ENCODE measurements around the gene AARS2. TPM values are rescaled to one million over a fixed set of nuclear protein-coding genes. Genes with fewer than 3 reads are reported as not detected.

AARS2 gene
- total and polyA plus RNA-seq, 9 of the 15 experiments (the other 6 are each of a cell fraction or from before 2014, with no cell fraction given): 0.97 to 34.0 (median 18.3) TPM

DNA sequence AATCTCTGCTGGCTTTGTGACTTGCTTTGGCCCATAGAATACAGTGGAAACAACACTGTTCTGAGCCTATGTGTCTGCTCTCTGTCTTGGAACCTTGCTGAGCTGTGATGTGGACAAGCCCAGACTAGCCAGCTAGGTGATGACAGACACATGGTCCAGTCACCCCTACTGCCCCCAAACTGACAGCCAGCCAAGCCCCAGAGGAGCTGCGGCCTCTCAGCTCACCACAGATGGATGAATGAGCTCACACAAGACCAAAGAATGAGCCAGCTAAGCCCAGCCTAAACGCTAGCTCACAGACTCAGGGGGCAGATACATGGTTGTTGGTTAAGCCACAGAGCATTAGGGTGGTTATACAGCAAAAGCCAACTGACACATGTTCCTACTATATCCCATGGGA lies 4.1 kb downstream of the AARS2 start:
- CTCF ChIA-PET (ENCODE audit: low intra/inter-chr PET ratio): no interaction called here
- peaks cover 74% of the 10 kb centered on the region for H3K36me3 ChIP-seq (ENCODE audit: control insufficient read depth, insufficient read depth, low read length)

More for the DNA sequence above, 4.1 kb downstream of the AARS2 start:
- no peak overlapping the region for H3K4me2 ChIP-seq (ENCODE audit: insufficient read depth, low read length)
- H2AFZ ChIP-seq (ENCODE audit: low read depth, low read length): no peak overlapping the region
- TF ChIP-seq ELF2 (CRISPR knock-in tag; IDR thresholded peaks at IDR 0.05): no peak
- no peak for TF ChIP-seq ZNF778 (CRISPR knock-in tag; IDR thresholded peaks at IDR 0.05)
- TF ChIP-seq POLR2AphosphoS5 (IDR thresholded peaks at IDR 0.05; ENCODE audit: control insufficient read depth, insufficient read depth, low read depth, low read length): 0 out of 2 replicates have a peak, but pooled peaks have one; percentile 4
- TF ChIP-seq, protein P1, sequence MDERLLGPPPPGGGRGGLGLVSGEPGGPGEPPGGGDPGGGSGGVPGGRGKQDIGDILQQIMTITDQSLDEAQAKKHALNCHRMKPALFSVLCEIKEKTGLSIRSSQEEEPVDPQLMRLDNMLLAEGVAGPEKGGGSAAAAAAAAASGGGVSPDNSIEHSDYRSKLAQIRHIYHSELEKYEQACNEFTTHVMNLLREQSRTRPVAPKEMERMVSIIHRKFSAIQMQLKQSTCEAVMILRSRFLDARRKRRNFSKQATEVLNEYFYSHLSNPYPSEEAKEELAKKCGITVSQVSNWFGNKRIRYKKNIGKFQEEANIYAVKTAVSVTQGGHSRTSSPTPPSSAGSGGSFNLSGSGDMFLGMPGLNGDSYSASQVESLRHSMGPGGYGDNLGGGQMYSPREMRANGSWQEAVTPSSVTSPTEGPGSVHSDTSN (CRISPR knock-in tag; IDR thresholded peaks at IDR 0.05; ENCODE audit: low read depth): no peak
- TF ChIP-seq, protein P1 (tag; conservative IDR thresholded peaks at IDR 0.05; ENCODE audit: low read depth): 0 out of 2 replicates have a peak, but pooled peaks have one; percentile 40
- TF ChIP-seq ZNF184 (CRISPR knock-in tag; IDR thresholded peaks at IDR 0.05): no peak
- TF ChIP-seq NFIC (IDR thresholded peaks at IDR 0.05): no peak
- TF ChIP-seq MEIS2 (IDR thresholded peaks at IDR 0.05; ENCODE audit: partially characterized antibody): peak; percentile 28
- no peak for TF ChIP-seq MTA3 (IDR thresholded peaks at IDR 0.05; ENCODE audit: borderline replicate concordance)
- no peak for TF ChIP-seq ZNF232 (CRISPR knock-in tag; IDR thresholded peaks at IDR 0.05)
- H3K9me1 ChIP-seq (ENCODE audit: control insufficient read depth, insufficient read depth, low read length): no peaks in the 10 kb centered on the region
- no peak overlapping the region for H3K9ac ChIP-seq (ENCODE audit: insufficient read depth in 1 of 2, low read depth in 2 of 2, low read length in 2 of 2)
- H4K20me1 ChIP-seq (replicated peaks; ENCODE audit: control insufficient read depth, insufficient read depth, low read length): no peaks in the 10 kb centered on the region; the same call in 1 of the 2 replicates
- peaks cover 8 to 20% of the 10 kb centered on the region in 2 experiments; a peak in 3 of 5 replicates for H3K4me1 ChIP-seq (replicated peaks in 1 of 2; ENCODE audit: control insufficient read depth in 2 of 2, insufficient read depth in 2 of 2, low read length in 2 of 2)
- BruUV-seq (replicated peaks): no TSS peak
- ATAC-seq: no peak
- 90% methylated on average over 2 of the region's 2 CpGs for whole genome bisulfite sequencing (ENCODE audit: insufficient coverage, low coverage, missing lambda C conversion rate)
- no peak overlapping the region for H3K27ac ChIP-seq (ENCODE audit: extremely low read depth, low read depth, low read length)
- H3K79me2 ChIP-seq (ENCODE audit: control insufficient read depth, insufficient read depth, low read length): peaks cover 15% of the 10 kb centered on the region
- POLR2A ChIA-PET: interaction anchor here (0.5 to 11.9 kb wide), 6 partner anchors 8 to 248 kb away, joined by 3 to 116 read pairs (median 4); no protein-coding TSS in a partner anchor
- DNase-seq (ENCODE audit: extremely low read depth in 1 of 4, low spot score in 3 of 4): no peak
- intact Hi-C loops (cut with micrococcal nuclease): no loop called here
- FAIRE-seq: no peak
- H3K27me3 ChIP-seq (ENCODE audit: control insufficient read depth in 2 of 2, insufficient read depth in 2 of 2, low read length in 2 of 2): no peaks in the 10 kb centered on the region
- in situ Hi-C loops (cut with MboI): no loop called here
- no peaks in the 10 kb centered on the region for H3K9me3 ChIP-seq (replicated peaks; ENCODE audit: control insufficient read depth, insufficient read depth, low read depth, low read length)
- H3K4me3 ChIP-seq: no peak overlapping the region
